HCT116 (cell line): ENCODE results near the gene MST1. TPM values are rescaled to one million over a fixed set of nuclear protein-coding genes. Genes with fewer than 3 reads are reported as not detected.

Experiments used
- ATAC-seq: fragments of 200-7000 bp; cut with Tn5 transposase; 2 replicates; pipeline ENCODE4 v1.9.1; 2020; ENCODE audit warnings: mild to moderate bottlenecking, moderate library complexity
- BruUV-seq: library from RNA; stranded (reverse); fragments of 400-500 nt; replicated peaks from 2 replicates; lab custom pipeline; 2021; lab: Mats Ljungman, UMichigan
- CTCF ChIA-PET: fragments of 300-600 bp; sonication (Branson Sonifier 250); formaldehyde crosslinking; loops from one replicate; lab custom pipeline; 2021; ENCODE audit warnings: antibody characterized with exemption; lab: Charles Lee
- POLR2A ChIA-PET: fragments of 300-600, 350-600 bp; sonication (Branson Sonifier 250); formaldehyde crosslinking; loops from one replicate; lab custom pipeline; 2021; ENCODE audit warnings: antibody characterized with exemption; lab: Charles Lee
- RAD21 ChIA-PET, 2 experiments: fragments of 300-600 bp; sonication (Branson Sonifier 250); formaldehyde crosslinking; loops; one replicate each; lab custom pipeline; 2023; ENCODE audit warnings: low total read pairs in 2 of 2; ENCODE audit not compliant: uncharacterized antibody in 2 of 2, unreplicated experiment in 2 of 2, low non-redundant PET in 1 of 2; lab: Charles Lee
- DNase-seq: peaks from one replicate; pipeline ENCODE4 v3.0.0-alpha.2; 2010; ENCODE audit warnings: low read depth, low spot score
- H2AFZ ChIP-seq: fragments of 200-600 bp; shearing (Covaris generic), sonication (generic); 2 replicates; pipeline ENCODE4 v1.6.1; 2017; ENCODE audit warnings: low read depth, mixed run types, mixed read lengths, antibody characterized with exemption, low read length; ENCODE audit not compliant: poor library complexity, severe bottlenecking
- H3K27ac ChIP-seq: 2 replicates; pipeline ENCODE4 v1.5.1; 2012; ENCODE audit warnings: low read depth, low read length
- H3K27me3 ChIP-seq: fragments of 200-600 bp; sonication (generic); 2 replicates; pipeline ENCODE4 v1.6.1; 2016; ENCODE audit warnings: mixed run types, low read length, mixed read lengths; ENCODE audit not compliant: insufficient read depth
- H3K36me3 ChIP-seq, 2 experiments: fragments of 200-500 bp in 1 of 2; fragments of 200-600 bp in 1 of 2; sonication (Bioruptor generic) in 1 of 2; sonication (generic) in 1 of 2; 2 replicates each; pipeline versions ENCODE4 v1.5.1 to v1.6.1; 2014 to 2016; ENCODE audit warnings: low read length in 2 of 2, inconsistent platforms in 1 of 2, mixed read lengths in 1 of 2, mixed run types in 1 of 2; ENCODE audit not compliant: insufficient read depth in 2 of 2, control insufficient read depth in 1 of 2
- H3K4me1 ChIP-seq, 2 experiments: fragments of 200-600 bp in 1 of 2; sonication (generic) in 1 of 2; 2 replicates each; pipeline versions ENCODE4 v1.5.1 to v1.6.1; 2012 to 2017; ENCODE audit warnings: low read length in 2 of 2, inconsistent platforms in 1 of 2, mild to moderate bottlenecking in 1 of 2, mixed read lengths in 1 of 2, mixed run types in 1 of 2, moderate library complexity in 1 of 2; ENCODE audit not compliant: insufficient read depth in 2 of 2, control insufficient read depth in 1 of 2
- H3K4me2 ChIP-seq: fragments of 200-600 bp; sonication (generic); 2 replicates; pipeline ENCODE4 v1.6.1; 2017; ENCODE audit warnings: mixed run types, low read length, mixed read lengths
- H3K4me3 ChIP-seq, 2 experiments: fragments of 200-600 bp in 1 of 2; sonication (generic) in 1 of 2; replicated peaks in 1 of 2; 2 replicates each; pipeline ENCODE4 v1.5.1; 2011 to 2016; ENCODE audit warnings: low read length in 2 of 2, control low read depth in 1 of 2, low read depth in 1 of 2, mild to moderate bottlenecking in 1 of 2, mixed read lengths in 1 of 2, mixed run types in 1 of 2
- H3K79me2 ChIP-seq: fragments of 200-600 bp; sonication (generic); 2 replicates; pipeline ENCODE4 v1.6.1; 2017; ENCODE audit warnings: mild to moderate bottlenecking, mixed run types, low read length, moderate library complexity, mixed read lengths; ENCODE audit not compliant: insufficient read depth
- H3K9ac ChIP-seq: fragments of 200-600 bp; sonication (generic); 2 replicates; pipeline ENCODE4 v1.6.1; 2016; ENCODE audit warnings: low read length, mixed read lengths
- H3K9me2 ChIP-seq: fragments of 200-600 bp; sonication (generic), shearing (Covaris generic); 2 replicates; pipeline ENCODE4 v1.6.1; 2017; ENCODE audit warnings: mixed run types, mild to moderate bottlenecking, moderate library complexity; ENCODE audit not compliant: insufficient read depth
- H3K9me3 ChIP-seq, 2 experiments: fragments of 200-500 bp in 1 of 2; fragments of 200-600 bp in 1 of 2; sonication (Bioruptor generic) in 1 of 2; sonication (generic) in 1 of 2; 2 replicates each; pipeline ENCODE4 v1.6.1; 2014 to 2017; ENCODE audit warnings: low read length in 2 of 2, mixed read lengths in 2 of 2, inconsistent platforms in 1 of 2, low read depth in 1 of 2, mild to moderate bottlenecking in 1 of 2, mixed run types in 1 of 2, moderate library complexity in 1 of 2; ENCODE audit not compliant: control insufficient read depth in 1 of 2, insufficient read depth in 1 of 2
- H4K20me1 ChIP-seq: fragments of 200-600 bp; sonication (generic), shearing (Covaris generic); 2 replicates; pipeline ENCODE4 v1.6.1; 2017; ENCODE audit warnings: mixed run types, mild to moderate bottlenecking, moderate library complexity; ENCODE audit not compliant: insufficient read depth
- ATF3 ChIP-seq: IDR thresholded peaks from 2 replicates; pipeline ENCODE4 v1.6.1; 2012
- CBX3 ChIP-seq: IDR thresholded peaks from 2 replicates; pipeline ENCODE4 v1.6.1; 2012; ENCODE audit warnings: low read depth
- FOSL1 ChIP-seq: IDR thresholded peaks from 2 replicates; pipeline ENCODE4 v1.6.1; 2012; ENCODE audit warnings: low read depth
- JUND ChIP-seq: IDR thresholded peaks from 2 replicates; pipeline ENCODE4 v1.6.1; 2012
- MAX ChIP-seq: IDR thresholded peaks from 2 replicates; pipeline ENCODE4 v1.6.1; 2012
- POLR2A ChIP-seq: IDR thresholded peaks from 2 replicates; pipeline ENCODE4 v1.7.0; 2011; ENCODE audit warnings: borderline replicate concordance; ENCODE audit not compliant: insufficient read depth, insufficient read length; ENCODE audit errors: extremely low read depth
- POLR2AphosphoS5 ChIP-seq: IDR thresholded peaks from 2 replicates; pipeline ENCODE4 v1.6.1; 2011; ENCODE audit warnings: mild to moderate bottlenecking, low read depth, low read length, moderate library complexity
- REST ChIP-seq: IDR thresholded peaks from 2 replicates; pipeline ENCODE4 v1.6.1; 2012; ENCODE audit warnings: low read depth
- SIN3A ChIP-seq: IDR thresholded peaks from 2 replicates; pipeline ENCODE4 v1.6.1; 2012; ENCODE audit warnings: low read depth
- SP1 ChIP-seq: IDR thresholded peaks from 2 replicates; pipeline ENCODE4 v1.6.1; 2012; ENCODE audit warnings: low read depth
- SRF ChIP-seq: IDR thresholded peaks from 2 replicates; pipeline ENCODE4 v1.6.1; 2012; ENCODE audit warnings: low read depth
- TCF7L2 ChIP-seq: IDR thresholded peaks from 2 replicates; pipeline ENCODE4 v1.7.0; 2011; ENCODE audit warnings: borderline replicate concordance, inconsistent platforms; ENCODE audit not compliant: insufficient read depth, insufficient read length; ENCODE audit errors: extremely low read depth
- YY1 ChIP-seq: IDR thresholded peaks from 2 replicates; pipeline ENCODE4 v1.6.1; 2011; ENCODE audit warnings: low read length, low read depth, moderate library complexity, mild to moderate bottlenecking; ENCODE audit not compliant: insufficient replicate concordance; ENCODE audit errors: extremely low read depth
- ZBTB33 ChIP-seq: IDR thresholded peaks from 2 replicates; pipeline ENCODE4 v1.6.1; 2011; ENCODE audit warnings: mild to moderate bottlenecking, low read length, moderate library complexity; ENCODE audit not compliant: insufficient replicate concordance; ENCODE audit errors: extremely low read depth
- intact Hi-C: fragments of 100-400 bp; cut with micrococcal nuclease; formaldehyde crosslinking; loops from 2 replicates; pipeline ENCODE4 v1.10.0; 2022
- total RNA-seq: library from RNA; stranded (reverse); gene quantifications from one replicate; pipeline ENCODE4 v1.2.1, GENCODE V29; 2021; ENCODE audit not compliant: unreplicated experiment

The MST1 gene
- total RNA-seq, 1 experiment from 2014 or later = 15.4 TPM

- no peak for TF ChIP-seq YY1
These were observed 46.5 kb downstream of the MST1 start (continued) for GRCh38 chr3:49642708-49643145.

GRCh38 chr3:49641921-49642707, 47.2 kb downstream of the MST1 start:
- ATAC-seq = no peak

More at GRCh38 chr3:49641921-49642707, 47.2 kb downstream of the MST1 start:
- Histone ChIP-seq H3K9me2 (no peaks in the 10 kb centered on the region), H3K27me3 (no peaks in the 10 kb centered on the region), H3K4me2 (no peak overlapping the region), H4K20me1 (no peaks in the 10 kb centered on the region), H3K9ac (no peak overlapping the region), H3K9me3 (no peaks in the 10 kb centered on the region), H3K4me3 (no peak overlapping the region), H3K4me1 (peaks cover 12 to 24% of the 10 kb centered on the region in 2 experiments), H3K36me3 (no peaks in the 10 kb centered on the region), H3K27ac (no peak overlapping the region), H2AFZ (no peak overlapping the region), H3K79me2 (no peaks in the 10 kb centered on the region)
- TF ChIP-seq SIN3A (no peak), JUND (no peak), MAX (no peak), POLR2AphosphoS5 (no peak), CBX3 (no peak), TCF7L2 (no peak), ZBTB33 (no peak), SRF (no peak), ATF3 (no peak), FOSL1 (no peak), POLR2A (no peak), REST (no peak), SP1 (no peak)
- DNase-seq = no peak
- no TSS peak for BruUV-seq
- ChIA-PET CTCF (no interaction called here), POLR2A (no interaction called here), RAD21 (no interaction called here)
- intact Hi-C loops = no loop called here
